GM10266 (cell line): ENCODE results near the gene ASIC3.

Experiments
- DNase-seq: peaks from one replicate; pipeline ENCODE4 v3.0.0; 2012; ENCODE audit errors: extremely low spot score
- TF ChIP-seq, protein P1 (sequence below): IDR thresholded peaks from 2 replicates; pipeline ENCODE4 v1.5.1; 2012; ENCODE audit warnings: mild to moderate bottlenecking, low read depth; ENCODE audit not compliant: control insufficient read depth, insufficient read depth; ENCODE audit errors: missing control alignments

The ASIC3 gene

DNA sequence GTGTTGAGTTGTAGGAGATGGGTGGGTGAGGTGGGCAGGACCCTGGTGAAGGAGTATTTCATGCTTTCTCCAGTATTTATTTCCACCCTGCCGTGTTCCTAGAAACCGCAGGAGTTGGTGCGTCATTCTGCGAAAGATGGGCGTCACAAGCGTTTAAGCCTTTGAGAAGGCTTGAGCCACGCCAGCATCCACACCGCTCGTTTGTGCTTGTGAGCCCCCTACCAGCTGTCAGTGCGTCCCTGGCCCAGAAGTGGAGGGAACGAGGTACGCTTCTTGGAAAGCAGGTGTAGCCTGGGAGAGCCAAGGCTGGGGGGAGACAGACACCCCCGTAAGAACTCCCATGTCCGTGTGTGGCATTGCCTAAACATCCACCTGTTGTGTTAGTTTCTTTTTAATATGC is 43.7 kb downstream of the ASIC3 start:
- DNase-seq, result no peak
- TF ChIP-seq, protein P1, sequence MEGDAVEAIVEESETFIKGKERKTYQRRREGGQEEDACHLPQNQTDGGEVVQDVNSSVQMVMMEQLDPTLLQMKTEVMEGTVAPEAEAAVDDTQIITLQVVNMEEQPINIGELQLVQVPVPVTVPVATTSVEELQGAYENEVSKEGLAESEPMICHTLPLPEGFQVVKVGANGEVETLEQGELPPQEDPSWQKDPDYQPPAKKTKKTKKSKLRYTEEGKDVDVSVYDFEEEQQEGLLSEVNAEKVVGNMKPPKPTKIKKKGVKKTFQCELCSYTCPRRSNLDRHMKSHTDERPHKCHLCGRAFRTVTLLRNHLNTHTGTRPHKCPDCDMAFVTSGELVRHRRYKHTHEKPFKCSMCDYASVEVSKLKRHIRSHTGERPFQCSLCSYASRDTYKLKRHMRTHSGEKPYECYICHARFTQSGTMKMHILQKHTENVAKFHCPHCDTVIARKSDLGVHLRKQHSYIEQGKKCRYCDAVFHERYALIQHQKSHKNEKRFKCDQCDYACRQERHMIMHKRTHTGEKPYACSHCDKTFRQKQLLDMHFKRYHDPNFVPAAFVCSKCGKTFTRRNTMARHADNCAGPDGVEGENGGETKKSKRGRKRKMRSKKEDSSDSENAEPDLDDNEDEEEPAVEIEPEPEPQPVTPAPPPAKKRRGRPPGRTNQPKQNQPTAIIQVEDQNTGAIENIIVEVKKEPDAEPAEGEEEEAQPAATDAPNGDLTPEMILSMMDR, result no peak

DNA sequence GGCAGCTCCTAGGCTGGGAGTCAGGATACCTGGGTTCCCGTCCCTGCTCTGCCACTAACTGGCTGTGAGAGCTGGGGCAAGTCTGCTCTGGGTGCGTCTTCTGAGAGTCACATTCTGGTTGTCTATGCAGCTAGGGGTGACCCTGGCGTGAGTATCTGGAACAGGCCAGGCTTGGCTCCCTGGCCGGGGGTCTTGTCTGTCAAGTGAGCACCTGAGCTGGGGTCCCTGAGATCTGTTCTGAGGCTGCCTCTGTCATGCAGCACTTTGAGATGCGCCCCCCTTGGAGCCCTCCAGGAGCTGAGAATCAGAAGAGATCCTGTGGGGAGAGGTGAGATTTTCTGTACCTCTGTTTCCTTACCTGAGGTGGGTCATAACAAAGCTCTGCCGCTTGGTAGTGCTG is 45.4 kb downstream of the ASIC3 start:
- TF ChIP-seq, protein P1, result no peak
- no peak for DNase-seq

DNA sequence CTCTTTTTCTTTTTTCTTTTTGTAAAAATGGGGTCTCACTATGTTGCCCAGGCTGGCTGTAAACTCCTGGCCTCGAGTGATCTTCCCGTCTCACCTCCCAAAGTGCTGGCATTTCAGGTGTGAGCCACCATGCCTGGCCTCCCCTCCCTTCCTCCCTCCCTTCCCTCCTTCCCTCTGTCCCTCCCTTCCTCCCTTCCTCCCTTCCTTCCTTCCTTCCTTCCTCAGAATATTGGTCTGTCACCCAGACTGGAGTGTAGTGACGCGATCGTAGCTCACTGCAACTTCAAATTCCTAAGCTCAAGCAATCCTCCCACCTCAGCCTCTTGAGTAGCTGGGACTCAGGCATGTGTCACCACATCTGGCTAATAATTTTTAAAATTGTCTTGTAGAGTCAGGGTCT is 46.3 kb downstream of the ASIC3 start:
- TF ChIP-seq, protein P1, result no peak
- DNase-seq, result no peak

DNA sequence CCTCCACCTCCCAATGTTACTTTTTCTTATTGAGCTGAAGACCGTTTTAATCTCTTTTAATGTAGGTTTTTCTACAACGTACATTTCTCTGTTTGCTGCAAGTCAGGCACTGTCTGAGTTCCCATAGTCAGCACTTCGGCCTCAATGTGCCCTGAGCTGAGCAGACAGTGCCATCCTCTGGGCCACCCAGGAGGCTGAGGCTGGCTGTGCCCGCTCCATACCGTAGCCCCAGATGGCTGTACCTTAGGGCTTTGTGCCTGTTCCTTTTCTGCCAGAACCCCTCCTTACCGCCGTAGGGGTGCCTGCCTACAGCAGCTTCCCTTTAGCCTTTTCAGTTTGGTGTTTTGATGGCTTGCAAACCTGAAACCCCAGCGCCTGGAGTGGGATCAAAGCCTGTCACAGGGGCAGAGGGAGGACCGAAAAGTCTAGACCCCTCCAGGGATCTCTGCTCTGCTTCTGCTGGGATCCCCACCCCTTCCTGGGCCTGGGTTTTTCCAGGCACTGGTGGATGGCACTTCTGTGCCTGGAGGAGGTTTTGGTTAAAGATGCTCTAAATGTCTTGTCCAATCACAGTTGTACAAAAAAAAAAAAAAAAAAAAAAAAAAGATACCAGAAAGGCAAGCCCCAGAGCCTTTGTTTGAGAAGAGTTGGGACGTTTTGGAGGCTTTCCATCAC is 46.9 kb downstream of the ASIC3 start:
- DNase-seq, result no peak
- TF ChIP-seq, protein P1, result peak; percentile 4

DNA sequence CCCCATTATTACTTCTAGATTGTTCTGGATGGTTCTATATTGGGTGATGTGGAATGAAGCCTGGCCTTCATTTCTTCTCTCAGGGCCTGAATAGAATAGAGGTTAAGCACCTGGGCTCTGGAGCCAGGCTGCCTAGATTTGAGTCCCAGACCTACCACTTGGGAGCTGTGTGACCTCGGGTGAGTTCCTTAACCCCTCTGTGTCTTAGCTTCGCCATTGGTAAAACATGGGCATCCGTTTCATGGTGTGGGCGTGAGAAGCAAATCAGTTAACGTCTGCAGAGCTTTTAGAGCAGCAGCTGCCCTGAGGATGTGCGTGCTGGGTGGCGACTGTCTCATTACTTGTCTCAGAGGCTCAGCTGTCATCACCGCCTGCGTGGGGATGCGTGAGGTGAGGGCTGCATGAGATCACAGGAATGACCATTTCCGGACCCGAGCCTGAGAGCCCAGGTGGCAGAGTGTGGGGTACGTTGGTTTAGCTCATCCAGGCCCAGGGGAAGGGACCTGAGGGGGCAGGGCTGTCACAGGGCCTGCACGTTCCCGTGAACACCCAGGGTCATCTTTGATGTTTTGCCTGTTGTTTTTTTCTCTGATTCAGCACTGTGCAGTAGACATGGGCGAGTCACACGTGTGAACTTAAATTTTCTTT is 47.6 kb downstream of the ASIC3 start:
- DNase-seq, result no peak
- TF ChIP-seq, protein P1, result no peak

DNA sequence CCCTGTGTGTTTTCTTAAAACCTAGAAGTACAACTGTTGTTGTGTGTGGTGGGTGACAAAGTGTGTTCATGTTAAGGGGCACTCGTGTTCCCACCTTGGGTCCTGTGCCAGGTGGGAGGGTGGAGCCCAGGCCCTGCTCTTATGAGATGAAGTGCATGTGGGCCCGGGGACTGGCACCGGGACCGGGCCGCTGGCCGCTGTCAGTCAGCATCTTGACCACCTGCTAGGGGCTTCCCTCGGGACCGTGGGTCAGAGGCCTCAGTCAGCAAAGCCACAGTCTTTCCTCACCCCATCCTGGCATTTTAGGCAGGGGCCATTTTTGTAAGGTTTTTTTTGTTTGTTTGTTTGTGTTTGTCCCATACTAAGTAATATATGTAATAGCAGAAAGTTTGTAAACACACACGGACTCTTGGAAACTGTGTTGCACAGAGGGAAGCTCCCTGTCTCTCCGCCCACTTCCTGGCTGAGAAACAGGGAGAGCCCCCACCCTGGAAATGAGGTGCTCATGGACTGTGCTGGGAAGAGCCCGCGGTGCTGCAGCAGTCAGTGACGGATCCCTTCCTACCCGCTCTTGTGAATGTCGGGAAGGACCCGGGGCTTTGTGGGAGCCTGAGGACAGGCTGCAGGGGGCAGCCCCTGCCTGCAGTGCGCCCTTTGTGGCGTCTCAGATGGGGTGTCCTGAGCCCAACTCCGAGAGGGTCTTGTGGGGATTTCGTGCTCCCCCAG is 51.3 kb downstream of the ASIC3 start:
- TF ChIP-seq, protein P1, result no peak
- DNase-seq, result no peak

DNA sequence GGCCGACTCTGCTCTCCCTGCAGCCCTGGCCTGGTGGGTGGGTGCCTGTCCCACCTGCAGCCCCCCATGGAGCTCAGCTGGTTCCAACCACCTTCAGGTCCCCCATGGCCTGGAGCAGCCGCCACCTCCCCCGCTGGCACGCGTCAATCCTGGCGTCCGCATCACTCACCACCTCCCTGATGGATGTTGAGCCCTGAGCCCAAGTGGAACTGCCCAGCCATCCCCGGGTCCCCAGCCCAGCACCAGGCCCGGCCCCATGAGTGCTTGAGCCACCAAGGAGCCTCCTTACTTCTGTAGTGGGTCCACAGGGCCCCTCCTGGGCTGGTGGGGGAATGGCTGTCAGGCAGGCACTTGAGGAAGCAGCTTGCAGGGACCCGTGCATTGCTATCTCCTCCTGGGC is 52.6 kb downstream of the ASIC3 start:
- no peak for DNase-seq
- TF ChIP-seq, protein P1, result no peak
